OCI-LY1 (cell line): ENCODE results near the gene PCLO.

Source experiments
- CTCF ChIP-seq: fragments of 200-600 bp; sonication (generic), shearing (Covaris generic); IDR thresholded peaks from 2 replicates; pipeline ENCODE4 v1.5.1; 2017; ENCODE audit warnings: mild to moderate bottlenecking, antibody characterized with exemption, low read length, moderate library complexity, mixed read lengths
- EZH2 ChIP-seq: fragments of 200-600 bp; sonication (generic), shearing (Covaris generic); IDR thresholded peaks from 2 replicates; pipeline ENCODE4 v1.8.0; 2017; ENCODE audit warnings: borderline replicate concordance, mixed run types, mild to moderate bottlenecking, antibody characterized with exemption, low read length, moderate library complexity, mixed read lengths

GRCh38 chr7:83036130-83036529, 126.6 kb downstream of the PCLO start:
- no peak for TF ChIP-seq CTCF
- no peak for TF ChIP-seq EZH2
